Suppressor macrophage (primary cell): ENCODE measurements around the gene ODAD3.
"Not testable (repeated sequence)": the region's sequence is repeated elsewhere in the genome, so short reads cannot be mapped to it uniquely, and the experiment has no call there.

Source experiments
- DNase-seq, 4 experiments: peaks; one replicate each; pipeline ENCODE4 v3.0.0-alpha.2; 2020 to 2022

ODAD3 gene

GRCh38 chr19:11404588-11405222, 30.2 kb downstream of the ODAD3 start:
- DNase-seq: no peak

- DNase-seq: no peak
These were observed 32.9 kb downstream of the ODAD3 start for GRCh38 chr19:11401808-11402543.

- no peak for DNase-seq
These were observed 34.1 kb downstream of the ODAD3 start for GRCh38 chr19:11400798-11401197.

- no peak for DNase-seq
These were observed 35.3 kb downstream of the ODAD3 start for GRCh38 chr19:11399667-11400066.

- DNase-seq: no peak
These were observed 37.8 kb downstream of the ODAD3 start for GRCh38 chr19:11397089-11397610.

GRCh38 chr19:11390933-11391680, 43.8 kb downstream of the ODAD3 start:
- no peak for DNase-seq

- DNase-seq: no peak
These were observed 44.6 kb downstream of the ODAD3 start for GRCh38 chr19:11390359-11390758.

GRCh38 chr19:11387162-11388034, 47.5 kb downstream of the ODAD3 start:
- peak; percentile 69 to 81 (median 72) for DNase-seq

GRCh38 chr19:11384778-11385129, 50.2 kb downstream of the ODAD3 start:
- DNase-seq: no peak

- DNase-seq: no peak
These were observed 51.2 kb downstream of the ODAD3 start for GRCh38 chr19:11383706-11384048.

GRCh38 chr19:11382898-11383705, 51.8 kb downstream of the ODAD3 start:
- DNase-seq: peak; percentile 63 to 83 (median 71)

GRCh38 chr19:11380653-11381537, 54.0 kb downstream of the ODAD3 start:
- peak; percentile 91 to 95 (median 94) for DNase-seq

- DNase-seq: no peak
These were observed 55.0 kb downstream of the ODAD3 start for GRCh38 chr19:11379857-11380350.

- not testable (repeated sequence) for DNase-seq
These were observed 55.6 kb downstream of the ODAD3 start for GRCh38 chr19:11379269-11379845.

GRCh38 chr19:11378319-11379189, 56.4 kb downstream of the ODAD3 start:
- DNase-seq: peak in 3 of 4 experiments; percentile 28 to 67 (median 43)

GRCh38 chr19:11377756-11378155, 57.2 kb downstream of the ODAD3 start:
- no peak for DNase-seq

- DNase-seq: peak; percentile 62 to 79 (median 72)
These were observed 57.7 kb downstream of the ODAD3 start for GRCh38 chr19:11377237-11377636.

- DNase-seq: peak; percentile 22 to 67 (median 46)
These were observed 59.6 kb downstream of the ODAD3 start for GRCh38 chr19:11375143-11375948.
